Neutrophil (primary cell): ENCODE data around the gene FBP2.
"Not testable (repeated sequence)": the region's sequence is repeated elsewhere in the genome, so short reads cannot be mapped to it uniquely, and the experiment has no call there.

Experiments used
- H3K27ac ChIP-seq: fragments of 200-600 bp; sonication (generic); 2 replicates; pipeline ENCODE4 v1.5.1; 2016; ENCODE audit warnings: mild to moderate bottlenecking, moderate library complexity
- H3K27me3 ChIP-seq: fragments of 200-600 bp; sonication (generic); 2 replicates; pipeline ENCODE4 v1.6.0; 2016; ENCODE audit warnings: mild to moderate bottlenecking
- H3K36me3 ChIP-seq: fragments of 200-600 bp; sonication (generic); 2 replicates; pipeline ENCODE4 v1.5.1; 2017
- H3K4me1 ChIP-seq, 2 experiments: fragments of 200-600 bp in 1 of 2; sonication (generic) in 1 of 2; 1 replicate in 1 of 2; 2 replicates in 1 of 2; pipeline versions ENCODE4 v1.5.1 to v1.6.1; 2013 to 2016; ENCODE audit warnings: low read depth in 1 of 2, low read length in 1 of 2, mild to moderate bottlenecking in 1 of 2, moderate library complexity in 1 of 2; ENCODE audit not compliant: control insufficient read depth in 1 of 2, insufficient read depth in 1 of 2
- H3K4me3 ChIP-seq, 2 experiments: fragments of 200-600 bp in 1 of 2; sonication (generic) in 1 of 2; 1 replicate in 1 of 2; 2 replicates in 1 of 2; pipeline ENCODE4 v1.5.1; 2013 to 2016; ENCODE audit warnings: low read depth in 1 of 2, low read length in 1 of 2, mild to moderate bottlenecking in 1 of 2, moderate library complexity in 1 of 2
- H3K9me3 ChIP-seq: fragments of 200-600 bp; sonication (generic); 2 replicates; pipeline ENCODE4 v1.5.1; 2016
- CTCF ChIP-seq: fragments of 200-600 bp; sonication (generic); IDR thresholded peaks from 2 replicates; pipeline ENCODE4 v1.5.1; 2016; ENCODE audit warnings: antibody characterized with exemption

Gene FBP2

DNA sequence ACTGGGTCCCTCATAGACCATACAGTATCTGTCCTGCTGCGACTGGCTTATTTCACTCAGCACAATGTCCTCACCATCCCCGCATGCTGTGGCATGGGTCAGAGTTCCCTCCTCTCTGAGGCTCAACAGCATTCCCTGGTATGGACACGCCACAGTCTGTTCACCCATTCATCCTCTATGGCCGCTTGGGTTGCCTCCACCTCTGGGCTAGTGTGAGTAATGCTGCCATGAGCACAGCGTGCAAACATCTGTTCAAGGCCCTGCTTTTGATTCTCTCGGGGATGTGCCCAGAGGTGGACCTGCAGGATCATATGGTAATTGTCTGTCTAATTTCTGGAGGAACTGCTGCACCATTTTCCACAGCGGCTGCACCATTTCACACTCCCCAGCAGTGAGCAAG is 5.5 kb upstream of the FBP2 start:
- no peak for TF ChIP-seq CTCF
- Histone ChIP-seq H3K4me1 (peaks cover 4 to 5% of the 10 kb centered on the region in 2 experiments), H3K27ac (no peak overlapping the region), H3K4me3 (no peak overlapping the region), H3K27me3 (no peaks in the 10 kb centered on the region), H3K36me3 (no peaks in the 10 kb centered on the region), H3K9me3 (no peaks in the 10 kb centered on the region)

GRCh38 chr9:94592683-94593082 is 941 bp downstream of the FBP2 start:
- H3K4me1 ChIP-seq, H3K4me3 ChIP-seq, H3K27me3 ChIP-seq, H3K9me3 ChIP-seq, H3K27ac ChIP-seq, H3K36me3 ChIP-seq: not testable (repeated sequence)

DNA sequence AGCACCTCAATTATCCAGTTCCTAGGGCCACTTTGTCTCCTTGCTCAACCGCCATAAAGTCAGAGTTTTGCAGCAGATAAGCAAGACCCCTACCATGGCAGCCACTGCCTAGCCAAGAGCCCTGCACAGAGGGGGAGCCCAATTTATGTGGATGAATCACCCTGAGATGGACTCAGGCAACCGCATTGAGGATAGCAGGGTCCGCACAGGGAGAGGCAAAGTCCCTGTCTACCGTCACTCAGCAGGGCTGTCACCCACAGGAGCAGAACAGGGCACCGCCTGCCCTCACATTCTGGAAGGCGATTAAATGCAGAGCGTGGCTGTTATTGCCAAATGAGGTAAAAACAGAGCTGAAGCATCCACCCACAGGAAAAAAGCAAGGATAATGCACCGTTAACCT is 1.7 kb downstream of the FBP2 start:
- H3K9me3 ChIP-seq = no peaks in the 10 kb centered on the region
- no peak overlapping the region for H3K27ac ChIP-seq
- H3K27me3 ChIP-seq = no peaks in the 10 kb centered on the region
- TF ChIP-seq CTCF = no peak
- no peaks in the 10 kb centered on the region for H3K36me3 ChIP-seq
- no peak overlapping the region for H3K4me3 ChIP-seq
- no peaks in the 10 kb centered on the region for H3K4me1 ChIP-seq

- H3K36me3 ChIP-seq, H3K27me3 ChIP-seq, H3K27ac ChIP-seq, H3K4me1 ChIP-seq, H3K9me3 ChIP-seq, H3K4me3 ChIP-seq: not testable (repeated sequence)
These were observed 2.5 kb downstream of the FBP2 start for GRCh38 chr9:94591046-94591545.

DNA sequence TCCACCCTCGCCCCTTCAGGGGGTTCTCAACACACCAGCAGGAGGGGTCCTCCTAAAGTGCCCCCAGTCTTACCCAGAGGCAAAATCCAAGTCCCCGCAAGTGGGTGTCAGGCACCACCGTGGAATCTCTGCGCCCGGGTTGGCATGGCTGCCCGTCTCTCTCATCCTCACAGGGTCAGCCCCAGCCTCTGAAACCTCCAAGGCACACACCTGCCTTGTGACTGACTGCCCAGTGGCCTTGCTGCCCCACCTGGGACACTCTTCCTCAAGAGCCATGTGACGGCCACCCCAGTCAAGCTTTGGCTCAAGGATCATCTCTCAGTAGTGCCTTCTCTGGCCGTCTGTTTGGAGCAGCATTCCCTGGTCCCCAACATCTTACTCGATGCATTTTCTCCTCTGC is 4.9 kb downstream of the FBP2 start:
- Histone ChIP-seq H3K4me1 (no peaks in the 10 kb centered on the region), H3K27me3 (no peaks in the 10 kb centered on the region), H3K4me3 (no peak overlapping the region), H3K9me3 (no peaks in the 10 kb centered on the region), H3K36me3 (no peaks in the 10 kb centered on the region), H3K27ac (no peak overlapping the region)
- no peak for TF ChIP-seq CTCF

DNA sequence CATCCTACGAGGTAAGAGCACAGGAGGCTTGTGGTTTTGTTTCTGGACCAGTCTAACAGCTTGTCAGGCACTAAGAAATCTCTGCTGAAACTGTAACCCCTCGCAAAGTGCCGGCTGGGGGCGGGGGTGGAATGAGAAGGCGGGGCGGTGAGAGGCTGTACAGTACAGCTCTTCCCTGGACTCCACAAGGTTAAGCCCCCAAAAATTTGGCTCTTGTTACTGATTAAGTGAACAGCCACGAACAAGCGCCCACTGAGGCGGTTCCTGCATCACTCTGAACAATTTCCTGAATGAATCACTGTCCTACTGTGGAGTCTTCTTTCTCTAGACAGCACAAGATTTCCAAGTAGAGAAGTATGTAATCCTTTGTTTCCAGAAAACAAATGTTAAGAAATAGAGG is 6.8 kb downstream of the FBP2 start:
- no peak for TF ChIP-seq CTCF
- H3K4me3 ChIP-seq = no peak overlapping the region
- H3K27ac ChIP-seq = no peak overlapping the region
- H3K9me3 ChIP-seq = no peaks in the 10 kb centered on the region
- no peaks in the 10 kb centered on the region for H3K27me3 ChIP-seq
- H3K4me1 ChIP-seq = no peaks in the 10 kb centered on the region
- no peaks in the 10 kb centered on the region for H3K36me3 ChIP-seq

- no peaks in the 10 kb centered on the region for H3K9me3 ChIP-seq
- no peaks in the 10 kb centered on the region for H3K36me3 ChIP-seq
- H3K27me3 ChIP-seq = no peaks in the 10 kb centered on the region
- no peak for TF ChIP-seq CTCF
- no peak overlapping the region for H3K27ac ChIP-seq
- no peaks in the 10 kb centered on the region for H3K4me1 ChIP-seq
- no peak overlapping the region for H3K4me3 ChIP-seq
These were observed 7.3 kb downstream of the FBP2 start for GRCh38 chr9:94586316-94586715.
